BE2C (cell line): ENCODE measurements around the gene ZNF207.
A peak's percentile ranks its signal among the peaks of the same experiment; 100 is the strongest.
"Not testable (repeated sequence)": the region's sequence is repeated elsewhere in the genome, so short reads cannot be mapped to it uniquely, and the experiment has no call there.

Source experiments
- DNase-seq: peaks from one replicate; pipeline ENCODE4 v3.0.0-alpha.2; 2020
- H3K27me3 ChIP-seq: fragments of 250-450 bp; sonication (Bioruptor Pico); 2 replicates; pipeline ENCODE4 v1.5.1; 2020; ENCODE audit warnings: mild to moderate bottlenecking
- H3K36me3 ChIP-seq: fragments of 250-450 bp; sonication (Bioruptor Pico); 2 replicates; pipeline ENCODE4 v1.5.1; 2020; ENCODE audit warnings: mild to moderate bottlenecking
- H3K4me1 ChIP-seq: fragments of 250-450 bp; sonication (Bioruptor Pico); 2 replicates; pipeline ENCODE4 v1.5.1; 2020
- H3K4me3 ChIP-seq: 2 replicates; pipeline ENCODE4 v1.5.1; 2011; ENCODE audit warnings: low read depth, low read length
- H3K9me3 ChIP-seq: fragments of 250-450 bp; sonication (Bioruptor Pico); 2 replicates; pipeline ENCODE4 v1.5.1; 2020
- TF ChIP-seq, protein P1 (sequence below): IDR thresholded peaks from 2 replicates; pipeline ENCODE4 v1.5.1; 2012; ENCODE audit warnings: mild to moderate bottlenecking, low read depth, low read length

Gene ZNF207

DNA sequence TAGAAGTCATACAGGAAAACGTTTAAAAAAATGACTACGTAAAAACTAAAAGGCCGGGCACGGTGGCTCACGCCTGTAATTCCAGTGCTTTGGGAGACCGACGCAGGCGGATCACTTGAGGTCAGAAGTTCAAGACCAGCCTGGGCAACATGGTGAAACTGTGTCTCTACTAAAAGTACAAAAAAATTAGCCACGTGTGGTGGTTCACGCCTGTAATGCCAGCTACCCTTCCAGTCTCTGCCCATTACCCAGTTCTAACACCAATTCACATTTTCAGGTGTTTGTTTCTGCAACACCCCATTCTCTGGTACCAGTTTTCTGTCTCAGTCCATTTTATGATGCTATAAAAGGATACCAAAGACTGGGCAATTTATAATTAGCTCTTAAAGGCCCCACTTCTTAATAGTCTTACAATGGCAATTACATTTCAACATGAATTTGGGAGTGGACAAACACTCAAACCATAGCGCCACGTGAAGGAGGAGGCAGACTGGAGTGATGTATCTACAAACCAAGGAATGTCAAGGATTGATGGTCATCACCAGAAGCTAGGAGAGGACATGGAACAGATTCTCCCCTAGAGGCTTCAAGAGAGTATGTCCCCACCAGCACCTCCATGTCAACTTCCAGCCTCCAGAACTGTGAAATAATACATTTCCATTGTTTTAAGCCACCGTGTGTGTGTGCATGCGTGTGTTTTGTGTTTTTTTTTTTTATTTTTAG is 7.2 kb upstream of the ZNF207 start:
- H3K27me3 ChIP-seq: no peaks in the 10 kb centered on the region
- no peaks in the 10 kb centered on the region for H3K36me3 ChIP-seq
- H3K4me1 ChIP-seq: no peaks in the 10 kb centered on the region
- DNase-seq: no peak
- TF ChIP-seq, protein P1, sequence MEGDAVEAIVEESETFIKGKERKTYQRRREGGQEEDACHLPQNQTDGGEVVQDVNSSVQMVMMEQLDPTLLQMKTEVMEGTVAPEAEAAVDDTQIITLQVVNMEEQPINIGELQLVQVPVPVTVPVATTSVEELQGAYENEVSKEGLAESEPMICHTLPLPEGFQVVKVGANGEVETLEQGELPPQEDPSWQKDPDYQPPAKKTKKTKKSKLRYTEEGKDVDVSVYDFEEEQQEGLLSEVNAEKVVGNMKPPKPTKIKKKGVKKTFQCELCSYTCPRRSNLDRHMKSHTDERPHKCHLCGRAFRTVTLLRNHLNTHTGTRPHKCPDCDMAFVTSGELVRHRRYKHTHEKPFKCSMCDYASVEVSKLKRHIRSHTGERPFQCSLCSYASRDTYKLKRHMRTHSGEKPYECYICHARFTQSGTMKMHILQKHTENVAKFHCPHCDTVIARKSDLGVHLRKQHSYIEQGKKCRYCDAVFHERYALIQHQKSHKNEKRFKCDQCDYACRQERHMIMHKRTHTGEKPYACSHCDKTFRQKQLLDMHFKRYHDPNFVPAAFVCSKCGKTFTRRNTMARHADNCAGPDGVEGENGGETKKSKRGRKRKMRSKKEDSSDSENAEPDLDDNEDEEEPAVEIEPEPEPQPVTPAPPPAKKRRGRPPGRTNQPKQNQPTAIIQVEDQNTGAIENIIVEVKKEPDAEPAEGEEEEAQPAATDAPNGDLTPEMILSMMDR: no peak
- H3K4me3 ChIP-seq: peak overlapping the region; percentile 65
- H3K9me3 ChIP-seq: no peaks in the 10 kb centered on the region

DNA sequence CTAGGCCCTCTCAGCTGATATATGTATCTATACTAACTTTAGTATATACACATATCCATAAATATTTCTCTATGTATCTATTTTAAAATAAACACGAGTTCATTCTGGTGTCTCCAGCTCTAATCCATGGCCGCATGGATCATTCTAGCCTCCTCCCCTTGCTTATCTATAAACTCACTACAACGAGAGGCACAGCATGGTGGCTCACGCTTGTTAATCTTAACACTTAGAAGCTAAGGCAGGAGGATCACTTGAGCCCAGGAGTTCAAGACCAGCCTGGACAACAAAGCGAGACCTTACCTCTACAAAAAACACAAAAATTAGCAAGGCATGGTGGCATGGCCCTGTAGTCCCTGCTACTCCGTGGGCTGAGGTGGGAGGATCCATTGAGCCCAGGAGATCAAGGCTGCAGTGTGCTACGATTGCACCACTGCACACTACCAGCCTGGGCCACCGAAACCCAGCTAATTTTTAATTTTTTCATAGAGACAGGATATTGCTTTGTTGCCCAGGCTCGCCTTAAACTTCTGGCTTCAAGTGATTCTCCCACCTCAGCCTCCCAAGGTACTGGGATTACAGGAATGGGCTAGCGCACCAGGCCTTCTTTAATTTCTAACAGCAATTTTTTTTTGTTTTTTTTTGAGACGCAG is 3.9 kb upstream of the ZNF207 start:
- Histone ChIP-seq H3K4me3 (no peak overlapping the region), H3K4me1 (no peaks in the 10 kb centered on the region), H3K9me3 (no peaks in the 10 kb centered on the region), H3K36me3 (no peaks in the 10 kb centered on the region), H3K27me3 (no peaks in the 10 kb centered on the region)
- no peak for DNase-seq
- TF ChIP-seq, protein P1: no peak

DNA sequence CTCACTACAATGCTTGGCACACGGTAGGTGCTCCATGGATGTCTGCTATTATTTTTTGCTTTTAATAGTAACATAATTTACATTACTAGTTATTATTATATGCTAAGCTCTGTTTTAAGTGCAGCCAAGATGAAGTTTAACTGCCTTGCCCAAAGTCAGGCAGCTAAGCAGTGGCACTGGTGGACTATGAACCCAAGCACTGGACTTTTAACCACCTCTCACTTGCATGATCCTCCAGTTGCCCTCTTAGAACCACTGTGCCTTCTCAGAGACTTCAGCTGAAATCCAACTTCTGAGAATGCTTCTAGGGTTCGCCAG is 1.5 kb upstream of the ZNF207 start:
- H3K27me3 ChIP-seq: no peaks in the 10 kb centered on the region
- TF ChIP-seq, protein P1: no peak
- H3K9me3 ChIP-seq: no peaks in the 10 kb centered on the region
- H3K36me3 ChIP-seq: peaks cover 10% of the 10 kb centered on the region
- DNase-seq: no peak
- no peaks in the 10 kb centered on the region; the same call in 1 of the 2 replicates for H3K4me1 ChIP-seq
- H3K4me3 ChIP-seq: no peak overlapping the region

DNA sequence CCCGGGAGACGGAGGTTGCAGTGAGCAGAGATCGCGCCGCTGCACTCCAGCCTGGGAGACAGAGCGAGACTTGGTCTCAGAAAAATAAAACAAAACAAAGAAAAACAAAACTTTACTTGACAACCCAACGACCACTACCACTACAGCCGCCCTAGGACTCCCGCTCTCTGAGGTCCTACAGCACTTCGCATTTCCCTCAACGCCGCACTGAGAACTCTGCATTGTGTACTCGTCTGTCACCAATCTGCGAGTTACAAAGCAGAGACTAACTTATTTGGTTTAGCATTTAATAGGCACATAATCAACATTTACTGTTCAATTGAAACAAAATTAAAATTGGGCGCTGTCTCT is 479 bp upstream of the ZNF207 start:
- Histone ChIP-seq H3K4me1 (no peaks in the 10 kb centered on the region; the same call in 1 of the 2 replicates), H3K4me3 (peak overlapping the region; percentile 79), H3K9me3 (no peaks in the 10 kb centered on the region), H3K36me3 (peaks cover 10% of the 10 kb centered on the region), H3K27me3 (no peaks in the 10 kb centered on the region)
- TF ChIP-seq, protein P1: no peak
- no peak for DNase-seq

DNA sequence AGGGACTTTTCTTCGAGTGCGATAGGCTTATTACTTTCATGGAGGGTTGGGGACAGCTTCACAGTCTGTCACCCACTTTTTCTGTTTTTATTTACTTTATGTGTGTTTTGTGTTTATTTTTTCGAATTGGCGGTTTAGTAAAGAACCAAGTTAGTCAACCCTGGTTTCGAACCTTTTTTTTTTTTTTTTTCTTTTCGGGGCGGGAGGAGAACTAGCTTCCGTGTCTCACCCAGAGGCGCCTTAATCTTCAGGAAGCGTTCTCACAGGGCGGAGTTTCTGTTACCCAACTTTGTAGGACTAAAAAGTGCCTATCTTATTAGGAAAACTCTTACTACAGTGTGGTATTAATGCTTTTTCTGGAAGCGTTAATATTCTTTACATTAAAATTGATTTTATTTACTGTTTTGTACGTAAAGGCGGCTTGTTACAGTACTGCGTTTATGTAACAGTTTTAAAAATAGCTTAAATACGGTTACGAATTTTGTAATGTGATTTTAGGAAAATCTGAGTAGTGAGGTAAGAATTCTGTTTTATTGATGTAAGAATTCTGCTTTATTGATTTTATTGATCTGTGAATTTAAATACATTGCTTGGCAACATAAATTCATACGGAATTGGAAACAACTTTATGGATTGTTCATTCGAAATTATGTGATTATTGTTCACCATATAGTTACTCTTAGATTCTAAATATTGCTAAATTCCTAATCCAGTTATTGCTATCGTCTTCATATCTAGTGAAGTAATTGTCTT is 885 bp downstream of the ZNF207 start:
- no peaks in the 10 kb centered on the region; the same call in 1 of the 2 replicates for H3K4me1 ChIP-seq
- DNase-seq: no peak
- TF ChIP-seq, protein P1: no peak

DNA sequence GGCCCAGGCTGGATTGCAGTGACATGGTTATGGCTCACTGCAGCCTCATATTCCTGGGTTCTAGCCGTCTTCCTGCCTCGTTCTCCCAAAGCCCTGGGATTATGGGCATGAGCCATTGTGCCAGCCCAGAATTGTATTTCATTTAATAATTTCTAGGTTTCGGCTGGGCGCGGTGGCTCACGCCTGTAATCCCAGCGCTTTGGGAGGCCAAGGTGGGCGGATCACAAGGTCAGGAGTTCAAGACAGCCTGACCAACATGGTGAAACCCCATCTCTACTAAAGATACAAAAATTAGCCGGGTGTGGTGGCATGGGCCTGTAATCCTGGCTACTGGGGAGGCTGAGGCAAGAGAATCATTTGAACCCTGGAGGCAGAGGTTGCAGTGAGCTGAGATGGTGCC is 2.8 kb downstream of the ZNF207 start:
- H3K4me1 ChIP-seq, H3K27me3 ChIP-seq, DNase-seq, H3K9me3 ChIP-seq: not testable (repeated sequence)
- Histone ChIP-seq H3K4me3 (peak overlapping the region; percentile 79), H3K36me3 (peaks cover 33% of the 10 kb centered on the region)

More for the DNA sequence above, 885 bp downstream of the ZNF207 start:
- Histone ChIP-seq H3K27me3 (no peaks in the 10 kb centered on the region), H3K4me3 (peak overlapping the region; percentile 79), H3K9me3 (no peaks in the 10 kb centered on the region), H3K36me3 (peaks cover 23% of the 10 kb centered on the region)
